Measurements from ENCODE around the gene CRMP1.
"Not testable (repeated sequence)": the region's sequence is repeated elsewhere in the genome, so short reads cannot be mapped to it uniquely, and the experiment has no call there.

The CRMP1 gene

GRCh38 chr4:5824635-5825034 lies 68.3 kb downstream of the CRMP1 start:
- no peaks in the 10 kb centered on the region for H3K9me3 ChIP-seq (ENCODE audit: control insufficient read depth, insufficient read depth, low read length)
- no peaks in the 10 kb centered on the region for H3K27me3 ChIP-seq (ENCODE audit: control insufficient read depth, insufficient read depth, low read length)
- H3K36me3 ChIP-seq (ENCODE audit: control insufficient read depth, insufficient read depth, low read length) = peaks cover 29% of the 10 kb centered on the region
- H3K4me1 ChIP-seq (ENCODE audit: control insufficient read depth, insufficient read depth, low read length) = no peaks in the 10 kb centered on the region
- H3K9ac ChIP-seq (ENCODE audit: low read depth, low read length) = no peak overlapping the region
- H3K4me3 ChIP-seq (ENCODE audit: low read depth, low read length) = no peak overlapping the region

- Histone ChIP-seq H3K9ac (ENCODE audit: low read depth, low read length) (no peak overlapping the region), H3K36me3 (ENCODE audit: control insufficient read depth, insufficient read depth, low read length) (peaks cover 29% of the 10 kb centered on the region), H3K4me3 (ENCODE audit: low read depth, low read length) (no peak overlapping the region), H3K4me1 (ENCODE audit: control insufficient read depth, insufficient read depth, low read length) (no peaks in the 10 kb centered on the region), H3K9me3 (ENCODE audit: control insufficient read depth, insufficient read depth, low read length) (no peaks in the 10 kb centered on the region), H3K27me3 (ENCODE audit: control insufficient read depth, insufficient read depth, low read length) (no peaks in the 10 kb centered on the region)
Measured at GRCh38 chr4:5824227-5824626, 68.7 kb downstream of the CRMP1 start.

GRCh38 chr4:5823542-5824211 lies 69.2 kb downstream of the CRMP1 start:
- Histone ChIP-seq H3K36me3 (ENCODE audit: control insufficient read depth, insufficient read depth, low read length) (peaks cover 29% of the 10 kb centered on the region), H3K9ac (ENCODE audit: low read depth, low read length) (no peak overlapping the region), H3K4me3 (ENCODE audit: low read depth, low read length) (no peak overlapping the region), H3K27me3 (ENCODE audit: control insufficient read depth, insufficient read depth, low read length) (no peaks in the 10 kb centered on the region), H3K4me1 (ENCODE audit: control insufficient read depth, insufficient read depth, low read length) (no peaks in the 10 kb centered on the region), H3K9me3 (ENCODE audit: control insufficient read depth, insufficient read depth, low read length) (no peaks in the 10 kb centered on the region)

GRCh38 chr4:5822619-5823018 lies 70.3 kb downstream of the CRMP1 start:
- no peak overlapping the region for H3K9ac ChIP-seq (ENCODE audit: low read depth, low read length)
- no peaks in the 10 kb centered on the region for H3K4me1 ChIP-seq (ENCODE audit: control insufficient read depth, insufficient read depth, low read length)
- no peaks in the 10 kb centered on the region for H3K27me3 ChIP-seq (ENCODE audit: control insufficient read depth, insufficient read depth, low read length)
- no peak overlapping the region for H3K4me3 ChIP-seq (ENCODE audit: low read depth, low read length)
- peaks cover 22% of the 10 kb centered on the region for H3K36me3 ChIP-seq (ENCODE audit: control insufficient read depth, insufficient read depth, low read length)
- no peaks in the 10 kb centered on the region for H3K9me3 ChIP-seq (ENCODE audit: control insufficient read depth, insufficient read depth, low read length)

GRCh38 chr4:5821665-5822358 lies 71.1 kb downstream of the CRMP1 start:
- Histone ChIP-seq H3K27me3 (ENCODE audit: control insufficient read depth, insufficient read depth, low read length) (no peaks in the 10 kb centered on the region), H3K36me3 (ENCODE audit: control insufficient read depth, insufficient read depth, low read length) (peaks cover 21% of the 10 kb centered on the region), H3K4me3 (ENCODE audit: low read depth, low read length) (no peak overlapping the region), H3K9ac (ENCODE audit: low read depth, low read length) (no peak overlapping the region), H3K9me3 (ENCODE audit: control insufficient read depth, insufficient read depth, low read length) (no peaks in the 10 kb centered on the region), H3K4me1 (ENCODE audit: control insufficient read depth, insufficient read depth, low read length) (no peaks in the 10 kb centered on the region)

- H3K4me1 ChIP-seq (ENCODE audit: control insufficient read depth, insufficient read depth, low read length) = no peaks in the 10 kb centered on the region
- no peak overlapping the region for H3K4me3 ChIP-seq (ENCODE audit: low read depth, low read length)
- H3K27me3 ChIP-seq (ENCODE audit: control insufficient read depth, insufficient read depth, low read length) = no peaks in the 10 kb centered on the region
- no peaks in the 10 kb centered on the region for H3K9me3 ChIP-seq (ENCODE audit: control insufficient read depth, insufficient read depth, low read length)
- H3K36me3 ChIP-seq (ENCODE audit: control insufficient read depth, insufficient read depth, low read length) = peaks cover 18% of the 10 kb centered on the region
- H3K9ac ChIP-seq (ENCODE audit: low read depth, low read length) = no peak overlapping the region
Measured at GRCh38 chr4:5816851-5817375, 76.0 kb downstream of the CRMP1 start.

GRCh38 chr4:5816101-5816500 lies 76.8 kb downstream of the CRMP1 start:
- peaks cover 14% of the 10 kb centered on the region for H3K36me3 ChIP-seq (ENCODE audit: control insufficient read depth, insufficient read depth, low read length)
- H3K4me3 ChIP-seq (ENCODE audit: low read depth, low read length) = no peak overlapping the region
- H3K9me3 ChIP-seq (ENCODE audit: control insufficient read depth, insufficient read depth, low read length) = no peaks in the 10 kb centered on the region
- H3K4me1 ChIP-seq (ENCODE audit: control insufficient read depth, insufficient read depth, low read length) = no peaks in the 10 kb centered on the region
- no peaks in the 10 kb centered on the region for H3K27me3 ChIP-seq (ENCODE audit: control insufficient read depth, insufficient read depth, low read length)
- H3K9ac ChIP-seq (ENCODE audit: low read depth, low read length) = no peak overlapping the region

GRCh38 chr4:5815641-5816040 lies 77.2 kb downstream of the CRMP1 start:
- H3K9me3 ChIP-seq (ENCODE audit: control insufficient read depth, insufficient read depth, low read length) = no peaks in the 10 kb centered on the region
- no peak overlapping the region for H3K4me3 ChIP-seq (ENCODE audit: low read depth, low read length)
- no peaks in the 10 kb centered on the region for H3K27me3 ChIP-seq (ENCODE audit: control insufficient read depth, insufficient read depth, low read length)
- H3K36me3 ChIP-seq (ENCODE audit: control insufficient read depth, insufficient read depth, low read length) = peaks cover 10% of the 10 kb centered on the region
- no peak overlapping the region for H3K9ac ChIP-seq (ENCODE audit: low read depth, low read length)
- H3K4me1 ChIP-seq (ENCODE audit: control insufficient read depth, insufficient read depth, low read length) = no peaks in the 10 kb centered on the region

GRCh38 chr4:5814421-5814820 lies 78.5 kb downstream of the CRMP1 start:
- no peaks in the 10 kb centered on the region for H3K4me1 ChIP-seq (ENCODE audit: control insufficient read depth, insufficient read depth, low read length)
- H3K36me3 ChIP-seq (ENCODE audit: control insufficient read depth, insufficient read depth, low read length) = peaks cover 9% of the 10 kb centered on the region
- no peak overlapping the region for H3K9ac ChIP-seq (ENCODE audit: low read depth, low read length)
- no peaks in the 10 kb centered on the region for H3K27me3 ChIP-seq (ENCODE audit: control insufficient read depth, insufficient read depth, low read length)
- H3K9me3 ChIP-seq (ENCODE audit: control insufficient read depth, insufficient read depth, low read length) = no peaks in the 10 kb centered on the region
- no peak overlapping the region for H3K4me3 ChIP-seq (ENCODE audit: low read depth, low read length)

GRCh38 chr4:5813882-5814255 lies 79.0 kb downstream of the CRMP1 start:
- Histone ChIP-seq H3K9me3 (ENCODE audit: control insufficient read depth, insufficient read depth, low read length) (no peaks in the 10 kb centered on the region), H3K27me3 (ENCODE audit: control insufficient read depth, insufficient read depth, low read length) (no peaks in the 10 kb centered on the region), H3K4me3 (ENCODE audit: low read depth, low read length) (no peak overlapping the region), H3K4me1 (ENCODE audit: control insufficient read depth, insufficient read depth, low read length) (no peaks in the 10 kb centered on the region), H3K36me3 (ENCODE audit: control insufficient read depth, insufficient read depth, low read length) (peaks cover 9% of the 10 kb centered on the region), H3K9ac (ENCODE audit: low read depth, low read length) (no peak overlapping the region)

GRCh38 chr4:5812506-5813229 lies 80.2 kb downstream of the CRMP1 start:
- H3K4me3 ChIP-seq (ENCODE audit: low read depth, low read length) = no peak overlapping the region
- H3K9ac ChIP-seq (ENCODE audit: low read depth, low read length) = no peak overlapping the region
- no peaks in the 10 kb centered on the region for H3K4me1 ChIP-seq (ENCODE audit: control insufficient read depth, insufficient read depth, low read length)
- H3K36me3 ChIP-seq (ENCODE audit: control insufficient read depth, insufficient read depth, low read length) = peaks cover 9% of the 10 kb centered on the region
- no peaks in the 10 kb centered on the region for H3K27me3 ChIP-seq (ENCODE audit: control insufficient read depth, insufficient read depth, low read length)
- H3K9me3 ChIP-seq (ENCODE audit: control insufficient read depth, insufficient read depth, low read length) = no peaks in the 10 kb centered on the region

- not testable (repeated sequence) for H3K36me3 ChIP-seq (ENCODE audit: control insufficient read depth, insufficient read depth, low read length); H3K9me3 ChIP-seq (ENCODE audit: control insufficient read depth, insufficient read depth, low read length); H3K27me3 ChIP-seq (ENCODE audit: control insufficient read depth, insufficient read depth, low read length); H3K9ac ChIP-seq (ENCODE audit: low read depth, low read length); H3K4me3 ChIP-seq (ENCODE audit: low read depth, low read length); H3K4me1 ChIP-seq (ENCODE audit: control insufficient read depth, insufficient read depth, low read length)
Measured at GRCh38 chr4:5812057-5812456, 80.8 kb downstream of the CRMP1 start.

Measured in iPS-15b (cell line).